Measurements from ENCODE around the gene GABRR3. TPM values are rescaled to one million over a fixed set of nuclear protein-coding genes. Genes with fewer than 3 reads are reported as not detected.

The GABRR3 gene
- total RNA-seq, 4 donors from 2014 or later: not detected

- Histone ChIP-seq H3K4me3 (no peak overlapping the region), H3K4me1 (peaks cover 0 to 19% (median 0%) of the 10 kb centered on the region in 3 donors), H3K36me3 (peaks cover 0 to 97% (median 11%) of the 10 kb centered on the region in 3 donors), H3K27ac (no peak overlapping the region), H3K9me3 (no peaks in the 10 kb centered on the region), H3K27me3 (no peaks in the 10 kb centered on the region)
- no peak for DNase-seq
- no peak for TF ChIP-seq POLR2A (IDR thresholded peaks at IDR 0.05)
- TF ChIP-seq CTCF (IDR thresholded peaks at IDR 0.05): no peak
- WGBS, 2 donors: 98% methylated on average over 2 of the region's 2 CpGs
- intact Hi-C loops (cut with DNase I): no loop called here
Measured at GRCh38 chr3:97939401-97939800, 95.7 kb downstream of the GABRR3 start.

- no peaks in the 10 kb centered on the region for H3K27me3 ChIP-seq
- H3K27ac ChIP-seq: no peak overlapping the region
- peaks cover 0 to 17% (median 0%) of the 10 kb centered on the region in 3 donors for H3K4me1 ChIP-seq
- TF ChIP-seq CTCF (IDR thresholded peaks at IDR 0.05): no peak
- no peak for TF ChIP-seq POLR2A (IDR thresholded peaks at IDR 0.05)
- peaks cover 0 to 97% (median 9%) of the 10 kb centered on the region in 3 donors for H3K36me3 ChIP-seq
- 72 to 84% methylated on average over 1 of the region's 1 CpG for WGBS, 2 donors
- intact Hi-C loops (cut with DNase I): no loop called here
- no peaks in the 10 kb centered on the region for H3K9me3 ChIP-seq
- DNase-seq: no peak
- no peak overlapping the region for H3K4me3 ChIP-seq
Measured at GRCh38 chr3:97938444-97938843, 96.7 kb downstream of the GABRR3 start.

GRCh38 chr3:97937205-97937604 is 97.9 kb downstream of the GABRR3 start:
- no peak for DNase-seq
- intact Hi-C loops (cut with DNase I): no loop called here

GRCh38 chr3:97935842-97936241 is 99.3 kb downstream of the GABRR3 start:
- Histone ChIP-seq H3K4me3 (no peak overlapping the region), H3K27ac (no peak overlapping the region), H3K27me3 (no peaks in the 10 kb centered on the region), H3K9me3 (no peaks in the 10 kb centered on the region), H3K36me3 (peaks cover 0 to 98% (median 9%) of the 10 kb centered on the region in 3 donors), H3K4me1 (peaks cover 0 to 15% (median 0%) of the 10 kb centered on the region in 3 donors)
- no peak for DNase-seq
- 80 to 100% methylated on average over 1 of the region's 1 CpG for WGBS, 2 donors
- intact Hi-C loops (cut with DNase I): no loop called here
- TF ChIP-seq POLR2A (IDR thresholded peaks at IDR 0.05) (no peak), CTCF (IDR thresholded peaks at IDR 0.05) (no peak)

More at GRCh38 chr3:97937205-97937604, 97.9 kb downstream of the GABRR3 start:
- peaks cover 0 to 12% (median 0%) of the 10 kb centered on the region in 3 donors for H3K4me1 ChIP-seq
- peaks cover 0 to 97% (median 9%) of the 10 kb centered on the region in 3 donors for H3K36me3 ChIP-seq
- H3K27me3 ChIP-seq: no peaks in the 10 kb centered on the region
- no peaks in the 10 kb centered on the region for H3K9me3 ChIP-seq
- WGBS, 2 donors: 88 to 97% methylated on average over 2 of the region's 2 CpGs
- H3K4me3 ChIP-seq: no peak overlapping the region
- TF ChIP-seq POLR2A (IDR thresholded peaks at IDR 0.05) (no peak), CTCF (IDR thresholded peaks at IDR 0.05) (no peak)
- H3K27ac ChIP-seq: no peak overlapping the region

Other genes starting within 250 kb of the GABRR3 start
- gene CRYBG3, start 213.3 kb downstream of the GABRR3 start, total RNA-seq: 10 to 100 TPM; 16.4 to 33.4 (median 21.6) TPM
- 10 to 100 TPM; 26.7 to 45.6 (median 41.1) TPM for gene RIOX2, start 62.9 kb downstream of the GABRR3 start, total RNA-seq
- gene OR5AC2, start 51.9 kb upstream of the GABRR3 start, total RNA-seq: not detected
- gene OR5H1, start 95.4 kb upstream of the GABRR3 start, total RNA-seq: not detected
- gene OR5H14, start 112.2 kb upstream of the GABRR3 start, total RNA-seq: not detected
- gene OR5H15, start 131.4 kb upstream of the GABRR3 start, total RNA-seq: not detected
- gene OR5H6, start 228.9 kb upstream of the GABRR3 start, total RNA-seq: not detected
- gene OR5H2, start 247.2 kb upstream of the GABRR3 start, total RNA-seq: not detected

Measured in esophagus squamous epithelium (tissue), 5 donors.